SK-N-SH (cell line): ENCODE results near the gene ZNF646. TPM values are rescaled to one million over a fixed set of nuclear protein-coding genes. Genes with fewer than 3 reads are reported as not detected.

Source experiments
- CTCF ChIA-PET: fragments of 300-600, 350-600 bp; formaldehyde crosslinking; extraction: SDS; loops from one replicate; lab custom pipeline; 2021; lab: Yijun Ruan, JAX
- POLR2A ChIA-PET: fragments of 350-600 bp; sonication (Branson Sonifier 250); formaldehyde crosslinking; extraction: SDS; loops from one replicate; lab custom pipeline; 2020; ENCODE audit warnings: antibody characterized with exemption, inconsistent platforms; lab: Yijun Ruan, JAX
- DNase-seq: peaks from one replicate; pipeline ENCODE4 v3.0.0; 2012
- H2AFZ ChIP-seq: fragments of 200-600 bp; sonication (generic); 2 replicates; pipeline ENCODE4 v1.8.1; 2016; ENCODE audit warnings: antibody characterized with exemption, mild to moderate bottlenecking, low read depth
- H3F3A ChIP-seq: fragments of 200-600 bp; sonication (generic); replicated peaks from 2 replicates; pipeline ENCODE3; 2016; ENCODE audit warnings: antibody characterized with exemption, mild to moderate bottlenecking; ENCODE audit not compliant: insufficient read depth
- H3K27ac ChIP-seq, 2 experiments: fragments of 200-500 bp in 1 of 2; fragments of 200-600 bp in 1 of 2; sonication (Bioruptor generic) in 1 of 2; sonication (generic), shearing (Covaris generic) in 1 of 2; 2 replicates each; pipeline versions ENCODE4 v1.5.1 to v1.6.1; 2014 to 2016; ENCODE audit warnings: low read depth in 2 of 2, inconsistent platforms in 1 of 2, low read length in 1 of 2, mild to moderate bottlenecking in 1 of 2, mixed read lengths in 1 of 2
- H3K27me3 ChIP-seq: fragments of 200-600 bp; sonication (generic), shearing (Covaris generic); 2 replicates; pipeline ENCODE4 v1.6.1; 2016; ENCODE audit warnings: mixed run types; ENCODE audit not compliant: insufficient read depth
- H3K36me3 ChIP-seq, 2 experiments: fragments of 200-500 bp in 1 of 2; fragments of 200-600 bp in 1 of 2; sonication (Bioruptor generic) in 1 of 2; sonication (generic) in 1 of 2; replicated peaks in 1 of 2; 2 replicates each; pipeline versions ENCODE3 to v1.5.1; 2014 to 2016; ENCODE audit warnings: low read length in 1 of 2, mild to moderate bottlenecking in 1 of 2; ENCODE audit not compliant: insufficient read depth in 2 of 2, control insufficient read depth in 1 of 2
- H3K4me1 ChIP-seq, 2 experiments: fragments of 200-500 bp in 1 of 2; fragments of 200-600 bp in 1 of 2; sonication (Bioruptor generic) in 1 of 2; sonication (generic), shearing (Covaris generic) in 1 of 2; 2 replicates each; pipeline versions ENCODE4 v1.5.1 to v1.6.1; 2014 to 2016; ENCODE audit warnings: low read depth in 1 of 2, low read length in 1 of 2, mixed run types in 1 of 2; ENCODE audit not compliant: insufficient read depth in 2 of 2, control insufficient read depth in 1 of 2
- H3K4me2 ChIP-seq: fragments of 200-600 bp; sonication (generic), shearing (Covaris generic); 2 replicates; pipeline ENCODE4 v1.6.1; 2017; ENCODE audit warnings: mixed run types
- H3K4me3 ChIP-seq, 2 experiments: fragments of 200-500 bp in 1 of 2; fragments of 200-600 bp in 1 of 2; sonication (Bioruptor generic) in 1 of 2; sonication (generic), shearing (Covaris generic) in 1 of 2; 2 replicates each; pipeline versions ENCODE4 v1.5.1 to v1.8.1; 2014 to 2016; ENCODE audit warnings: low read depth in 2 of 2, inconsistent platforms in 1 of 2, low read length in 1 of 2, mild to moderate bottlenecking in 1 of 2, mixed read lengths in 1 of 2, moderate library complexity in 1 of 2
- H3K79me2 ChIP-seq: fragments of 200-600 bp; sonication (generic); 2 replicates; pipeline ENCODE4 v1.8.1; 2017; ENCODE audit warnings: mild to moderate bottlenecking; ENCODE audit not compliant: insufficient read depth
- H3K9ac ChIP-seq: fragments of 200-600 bp; sonication (generic); 2 replicates; pipeline ENCODE4 v1.6.1; 2017; ENCODE audit warnings: mixed run types
- H3K9me2 ChIP-seq: fragments of 200-600 bp; sonication (generic); 2 replicates; pipeline ENCODE4 v1.6.1; 2017; ENCODE audit warnings: mixed run types
- H3K9me3 ChIP-seq: fragments of 200-600 bp; sonication (generic); 2 replicates; pipeline ENCODE4 v1.6.1; 2017; ENCODE audit warnings: mixed run types, mild to moderate bottlenecking, moderate library complexity
- H4K20me1 ChIP-seq: fragments of 200-600 bp; sonication (generic); 2 replicates; pipeline ENCODE4 v1.6.1; 2017; ENCODE audit warnings: mild to moderate bottlenecking, mixed run types; ENCODE audit not compliant: insufficient read depth
- CHD2 ChIP-seq: fragments of 150-350 bp; IDR thresholded peaks from 2 replicates; pipeline ENCODE4 v1.6.1; 2018; ENCODE audit warnings: low read length; ENCODE audit not compliant: partially characterized antibody
- FOSL2 ChIP-seq: IDR thresholded peaks from 2 replicates; pipeline ENCODE4 v1.4.0; 2012; ENCODE audit warnings: low read depth, mild to moderate bottlenecking, moderate library complexity, borderline replicate concordance
- FOXM1 ChIP-seq: IDR thresholded peaks from 2 replicates; pipeline ENCODE4 v1.4.0; 2012; ENCODE audit warnings: low read depth, mild to moderate bottlenecking
- GABPA ChIP-seq: IDR thresholded peaks from 2 replicates; pipeline ENCODE4 v1.4.0; 2012; ENCODE audit warnings: low read depth, mild to moderate bottlenecking
- JUND ChIP-seq: IDR thresholded peaks from 2 replicates; pipeline ENCODE4 v1.4.0; 2012
- MXI1 ChIP-seq: IDR thresholded peaks from 2 replicates; pipeline ENCODE4 v1.6.1; 2012; ENCODE audit warnings: mild to moderate bottlenecking, low read depth, low read length, improper control_type of control experiment
- NRF1 ChIP-seq: IDR thresholded peaks from 2 replicates; pipeline ENCODE4 v1.6.1; 2012; ENCODE audit warnings: low read depth, mild to moderate bottlenecking, low read length
- POLR2AphosphoS5 ChIP-seq: IDR thresholded peaks from 2 replicates; pipeline ENCODE4 v1.6.1; 2012; ENCODE audit warnings: low read depth, low read length
- RFX5 ChIP-seq: IDR thresholded peaks from 2 replicates; pipeline ENCODE4 v1.6.1; 2012; ENCODE audit warnings: mild to moderate bottlenecking, improper control_type of control experiment, low read length
- RXRA ChIP-seq: IDR thresholded peaks from 2 replicates; pipeline ENCODE4 v1.4.0; 2012; ENCODE audit warnings: low read depth, mild to moderate bottlenecking, borderline replicate concordance
- SIN3A ChIP-seq: IDR thresholded peaks from 2 replicates; pipeline ENCODE4 v1.6.1; 2012; ENCODE audit warnings: low read depth, mild to moderate bottlenecking, low read length, moderate library complexity, borderline replicate concordance
- TEAD4 ChIP-seq: IDR thresholded peaks from 2 replicates; pipeline ENCODE4 v1.4.0; 2012; ENCODE audit warnings: mild to moderate bottlenecking, borderline replicate concordance; ENCODE audit not compliant: insufficient read depth
- USF2 ChIP-seq: fragments of 150-350 bp; IDR thresholded peaks from 2 replicates; pipeline ENCODE4 v1.6.1; 2017; ENCODE audit warnings: antibody characterized with exemption, low read length, low read depth, borderline replicate concordance
- YY1 ChIP-seq: IDR thresholded peaks from 2 replicates; pipeline ENCODE4 v1.4.0; 2012; ENCODE audit warnings: low read depth, mild to moderate bottlenecking
- WGBS: methylation state at CpG from one replicate; pipeline ENCODE4 v1.1.6; 2017; ENCODE audit warnings: low lambda C conversion rate; 5-methylcytosine and 5-hydroxymethylcytosine counted together
- polyA plus RNA-seq, 3 experiments: library from polyadenylated mRNA; depleted of rRNA; stranded (reverse); fragments of >200 nt; gene quantifications; 2 replicates each; pipeline ENCODE4 v1.2.3, GENCODE V29; 2012
- TF ChIP-seq, protein P1 (sequence below): IDR thresholded peaks from 2 replicates; pipeline ENCODE4; 2012
- TF ChIP-seq, protein P2 (sequence below): IDR thresholded peaks from 2 replicates; pipeline ENCODE4 v1.4.0; 2012; ENCODE audit warnings: low read depth

Gene ZNF646
- polyA plus RNA-seq, 1 of the 3 experiments (the other 2 are of a cell fraction) = 3.4 TPM

DNA sequence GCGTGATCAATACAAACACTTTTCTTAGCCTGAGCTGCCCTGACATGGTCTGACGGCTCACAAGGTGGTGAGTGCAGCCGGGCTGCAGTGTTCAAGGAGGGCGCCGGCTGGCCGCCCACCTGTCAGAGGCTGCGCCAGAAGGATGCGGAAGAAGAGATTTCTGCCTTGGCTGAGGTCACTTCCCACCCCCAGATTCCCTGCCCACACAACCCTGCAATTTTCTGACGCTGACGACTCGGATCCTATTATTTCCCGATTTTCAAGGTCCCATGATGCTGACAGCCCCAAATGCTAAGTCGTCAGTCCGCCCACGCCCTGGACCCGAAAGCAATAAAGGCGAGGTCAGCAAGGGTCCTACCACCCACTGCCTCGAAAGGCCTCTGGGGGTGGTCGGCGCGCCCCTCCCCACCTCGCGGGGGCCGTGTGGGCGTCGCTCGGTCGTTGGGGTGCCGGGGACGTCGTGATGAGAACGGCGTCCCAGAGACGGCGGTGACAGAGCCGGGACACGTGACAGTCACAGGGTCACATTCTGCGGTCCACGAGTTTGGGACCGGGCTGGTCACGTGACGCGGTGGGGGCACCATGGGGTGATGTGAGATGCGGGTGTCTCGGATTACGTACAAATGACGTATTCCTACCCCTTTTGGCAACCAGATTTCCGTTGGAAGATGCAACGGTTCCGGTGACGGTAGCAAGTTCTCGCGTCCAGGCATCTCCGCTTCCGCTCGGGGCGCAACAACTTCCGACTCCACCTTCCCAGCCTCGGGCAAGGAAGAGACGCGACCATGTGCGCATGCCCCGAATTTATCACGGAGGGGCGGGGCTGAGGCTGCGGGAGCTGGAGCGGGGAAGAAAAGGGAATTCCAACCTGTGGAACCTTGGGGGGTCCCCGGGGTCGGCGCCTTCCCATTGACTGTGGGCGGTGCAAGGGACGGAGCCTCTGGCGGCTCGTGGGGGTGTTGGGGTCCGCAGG, 41.2 kb upstream of the ZNF646 start, which contains the start of gene STX4 (continued):
- 0 out of 2 replicates have a peak, but pooled peaks have one; percentile 35 for TF ChIP-seq SIN3A
- TF ChIP-seq RFX5 = no peak
- TF ChIP-seq TEAD4 = no peak
- TF ChIP-seq FOSL2 = no peak
- TF ChIP-seq USF2 = no peak; the same call in 1 of the 2 replicates
- no peak for TF ChIP-seq RXRA

- peak overlapping the region; percentile 77 for H3K4me2 ChIP-seq
- peaks cover 16 to 31% of the 10 kb centered on the region in 2 experiments for H3K36me3 ChIP-seq
- CTCF ChIA-PET = interaction anchor here (0.6 to 1.6 kb wide), 3 partner anchors 11 to 109 kb away, joined by 3 to 5 read pairs (median 4); partner anchors contain the start of gene HSD3B7
- peak overlapping the region; percentile 81; the same call in 1 of the 2 replicates for H2AFZ ChIP-seq
- H3F3A ChIP-seq = peaks cover 8% of the 10 kb centered on the region
- 8% methylated on average over 22 of the region's 47 CpGs for WGBS
- H3K9me2 ChIP-seq = no peaks in the 10 kb centered on the region
- peak; percentile 98 for DNase-seq
- H3K9me3 ChIP-seq = no peaks in the 10 kb centered on the region
- H3K27me3 ChIP-seq = no peaks in the 10 kb centered on the region
- peaks cover 7% of the 10 kb centered on the region for H4K20me1 ChIP-seq
- H3K27ac ChIP-seq = peak overlapping the region; percentile 59 to 64
- H3K4me3 ChIP-seq = peak overlapping the region; percentile 87 to 97
- peaks cover 19% of the 10 kb centered on the region for H3K79me2 ChIP-seq
- H3K4me1 ChIP-seq = peaks cover 9 to 10% of the 10 kb centered on the region in 2 experiments; a peak in 2 of 4 replicates
- peak overlapping the region; percentile 84 for H3K9ac ChIP-seq
- POLR2A ChIA-PET = interaction anchor here (0.6 to 1.5 kb wide), 4 partner anchors 39 to 147 kb away, joined by 3 to 5 read pairs (median 3); partner anchors contain the start of genes KAT8 and ZNF668
- TF ChIP-seq MXI1 (peak; percentile 56), POLR2AphosphoS5 (peak; percentile 46; the same call in 1 of the 2 replicates), YY1 (no peak), SIN3A (no peak; the same call in 1 of the 2 replicates), GABPA (peak; percentile 21; the same call in 1 of the 2 replicates), CHD2 (peak; percentile 24), JUND (no peak), NRF1 (peak; percentile 89), FOXM1 (no peak), FOSL2 (no peak)
- TF ChIP-seq, protein P1, sequence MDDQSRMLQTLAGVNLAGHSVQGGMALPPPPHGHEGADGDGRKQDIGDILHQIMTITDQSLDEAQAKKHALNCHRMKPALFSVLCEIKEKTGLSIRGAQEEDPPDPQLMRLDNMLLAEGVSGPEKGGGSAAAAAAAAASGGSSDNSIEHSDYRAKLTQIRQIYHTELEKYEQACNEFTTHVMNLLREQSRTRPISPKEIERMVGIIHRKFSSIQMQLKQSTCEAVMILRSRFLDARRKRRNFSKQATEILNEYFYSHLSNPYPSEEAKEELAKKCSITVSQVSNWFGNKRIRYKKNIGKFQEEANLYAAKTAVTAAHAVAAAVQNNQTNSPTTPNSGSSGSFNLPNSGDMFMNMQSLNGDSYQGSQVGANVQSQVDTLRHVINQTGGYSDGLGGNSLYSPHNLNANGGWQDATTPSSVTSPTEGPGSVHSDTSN = no peak
- TF ChIP-seq, protein P2, sequence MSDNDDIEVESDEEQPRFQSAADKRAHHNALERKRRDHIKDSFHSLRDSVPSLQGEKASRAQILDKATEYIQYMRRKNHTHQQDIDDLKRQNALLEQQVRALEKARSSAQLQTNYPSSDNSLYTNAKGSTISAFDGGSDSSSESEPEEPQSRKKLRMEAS = peak; percentile 49
These were observed 40.3 kb upstream of the ZNF646 start for GRCh38 chr16:31033709-31034492.
